ENCODE measurements around the gene WDR93. TPM values are rescaled to one million over a fixed set of nuclear protein-coding genes. Genes with fewer than 3 reads are reported as not detected.

The WDR93 gene
- total and polyA plus RNA-seq, 2 donors (not counting 1 experiment from before 2014, with no cell fraction given) = 0.12 TPM; not detected in 1

DNA sequence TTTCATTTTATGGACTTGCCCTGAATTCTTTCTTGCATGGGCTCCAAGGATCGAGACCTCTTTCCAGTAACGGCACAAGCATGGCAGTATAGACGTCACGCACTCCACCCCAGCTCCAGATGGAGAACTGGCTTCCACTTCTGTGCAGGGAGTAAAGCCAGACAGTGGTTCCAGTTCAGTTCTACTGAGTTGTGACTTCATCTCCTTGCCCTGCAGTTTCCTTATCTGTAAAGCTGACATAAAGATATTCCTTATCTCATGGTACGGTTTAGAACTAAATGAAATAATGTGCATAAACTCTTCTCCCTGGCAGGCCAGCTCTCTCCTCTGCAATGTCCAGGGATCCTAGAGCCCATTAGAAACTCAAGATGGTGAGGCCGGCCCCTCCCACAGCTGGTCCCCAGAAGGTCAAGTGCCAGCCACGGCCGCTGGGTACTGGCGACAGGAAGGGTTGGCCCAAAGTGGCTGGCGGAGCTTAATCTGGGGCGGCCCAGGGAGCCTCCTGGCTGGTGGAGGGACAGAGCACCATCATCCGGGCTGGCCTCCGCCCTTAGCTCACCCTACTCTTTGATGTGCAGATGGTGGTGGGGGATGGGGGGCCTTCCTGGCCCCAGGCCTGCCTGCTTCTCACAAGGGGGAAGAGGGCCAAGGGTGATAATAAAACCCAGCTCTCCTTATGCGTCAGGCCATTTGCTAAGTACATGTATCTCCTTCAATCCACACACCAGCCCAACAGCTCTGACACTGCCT lies 92.7 kb downstream of the WDR93 start:
- DNase-seq (no peak), ATAC-seq (ENCODE audit: low read depth) (no peak)
- ChIA-PET POLR2A (interaction anchor here (0.6 kb wide), 1 partner anchor 419 kb away, joined by 3 read pairs; no protein-coding TSS in a partner anchor), CTCF (interaction anchor here (1.3 to 1.5 kb wide), 2 partner anchors 22 to 91 kb away, joined by 4 to 5 read pairs; no protein-coding TSS in a partner anchor)
- TF ChIP-seq, protein P1, sequence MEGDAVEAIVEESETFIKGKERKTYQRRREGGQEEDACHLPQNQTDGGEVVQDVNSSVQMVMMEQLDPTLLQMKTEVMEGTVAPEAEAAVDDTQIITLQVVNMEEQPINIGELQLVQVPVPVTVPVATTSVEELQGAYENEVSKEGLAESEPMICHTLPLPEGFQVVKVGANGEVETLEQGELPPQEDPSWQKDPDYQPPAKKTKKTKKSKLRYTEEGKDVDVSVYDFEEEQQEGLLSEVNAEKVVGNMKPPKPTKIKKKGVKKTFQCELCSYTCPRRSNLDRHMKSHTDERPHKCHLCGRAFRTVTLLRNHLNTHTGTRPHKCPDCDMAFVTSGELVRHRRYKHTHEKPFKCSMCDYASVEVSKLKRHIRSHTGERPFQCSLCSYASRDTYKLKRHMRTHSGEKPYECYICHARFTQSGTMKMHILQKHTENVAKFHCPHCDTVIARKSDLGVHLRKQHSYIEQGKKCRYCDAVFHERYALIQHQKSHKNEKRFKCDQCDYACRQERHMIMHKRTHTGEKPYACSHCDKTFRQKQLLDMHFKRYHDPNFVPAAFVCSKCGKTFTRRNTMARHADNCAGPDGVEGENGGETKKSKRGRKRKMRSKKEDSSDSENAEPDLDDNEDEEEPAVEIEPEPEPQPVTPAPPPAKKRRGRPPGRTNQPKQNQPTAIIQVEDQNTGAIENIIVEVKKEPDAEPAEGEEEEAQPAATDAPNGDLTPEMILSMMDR (IDR thresholded peaks at IDR 0.05) = no peak
- TF ChIP-seq EZH2 (IDR thresholded peaks at IDR 0.05; ENCODE audit: borderline replicate concordance, insufficient read depth, low read depth, low read length, poor library complexity, severe bottlenecking) = no peak
- Histone ChIP-seq H3K4me1 (ENCODE audit: control insufficient read depth in 2 of 2, insufficient read depth in 2 of 2, low read length in 2 of 2) (peaks cover 10 to 39% of the 10 kb centered on the region in 2 donors), H3K27me3 (replicated peaks in 1 of 4; ENCODE audit: control extremely low read depth in 1 of 4, control insufficient read depth in 3 of 4, insufficient read depth in 4 of 4, low read length in 3 of 4) (peaks cover 0 to 11% (median 0%) of the 10 kb centered on the region in 4 experiments), H3K79me2 (ENCODE audit: control insufficient read depth, insufficient read depth, low read length) (no peaks in the 10 kb centered on the region), H3K36me3 (replicated peaks in 1 of 2; ENCODE audit: control extremely low read depth in 1 of 2, control insufficient read depth in 1 of 2, extremely low read depth in 1 of 2, insufficient read depth in 2 of 2, low read length in 1 of 2) (no peaks in the 10 kb centered on the region), H3K9ac (ENCODE audit: low read length) (no peak overlapping the region), H3K27ac (ENCODE audit: low read length in 2 of 2) (no peak overlapping the region), H3K4me2 (replicated peaks; ENCODE audit: low read depth, low read length, poor library complexity, severe bottlenecking) (no peak overlapping the region), H4K20me1 (ENCODE audit: control insufficient read depth, insufficient read depth, low read length, poor library complexity, severe bottlenecking) (no peaks in the 10 kb centered on the region), H3K4me3 (ENCODE audit: control extremely low read depth in 1 of 5, extremely low read depth in 1 of 5, insufficient read depth in 1 of 5, low read depth in 2 of 5, low read length in 4 of 5) (no peak overlapping the region), H3K9me3 (ENCODE audit: control extremely low read depth in 1 of 3, control insufficient read depth in 2 of 3, insufficient read depth in 1 of 3, low read length in 2 of 3) (peaks cover 3 to 7% (median 5%) of the 10 kb centered on the region in 3 donors), H2AFZ (ENCODE audit: insufficient read depth, low read depth, low read length, poor library complexity, severe bottlenecking) (no peak overlapping the region)
- H3K9me3 Mint-ChIP-seq (ENCODE audit: insufficient read depth) = peaks cover 4% of the 10 kb centered on the region
- peaks cover 33% of the 10 kb centered on the region for H3K4me1 Mint-ChIP-seq
- H3K4me3 Mint-ChIP-seq = peak overlapping the region; percentile 23
- intact Hi-C loops (cut with micrococcal nuclease) = no loop called here
- peak overlapping the region; percentile 59 for H3K27ac Mint-ChIP-seq
- H3K27me3 Mint-ChIP-seq = peaks cover 7% of the 10 kb centered on the region
- 91% methylated on average over 5 of the region's 14 CpGs for WGBS (ENCODE audit: insufficient coverage)
